ENCODE data around the gene GPX4. TPM values are rescaled to one million over a fixed set of nuclear protein-coding genes. Genes with fewer than 3 reads are reported as not detected.

The GPX4 gene
- total and polyA plus RNA-seq, 2 donors (not counting 1 experiment from before 2014, with no cell fraction given) = 213 to 317 TPM

GRCh38 chr19:1155352-1156304, 51.8 kb downstream of the GPX4 start:
- no peak overlapping the region for H3K4me3 ChIP-seq (ENCODE audit: control extremely low read depth in 1 of 5, extremely low read depth in 1 of 5, insufficient read depth in 1 of 5, low read depth in 2 of 5, low read length in 4 of 5)
- no peak overlapping the region for H3K27ac ChIP-seq (ENCODE audit: low read length in 2 of 2)
- H3K9me3 ChIP-seq (ENCODE audit: control extremely low read depth in 1 of 3, control insufficient read depth in 2 of 3, insufficient read depth in 1 of 3, low read length in 2 of 3) = no peaks in the 10 kb centered on the region
- peaks cover 72% of the 10 kb centered on the region for H3K79me2 ChIP-seq (ENCODE audit: control insufficient read depth, insufficient read depth, low read length)
- H2AFZ ChIP-seq (ENCODE audit: insufficient read depth, low read depth, low read length, poor library complexity, severe bottlenecking) = no peak overlapping the region
- ATAC-seq (ENCODE audit: low read depth) (no peak), DNase-seq (no peak)
- Mint-ChIP-seq H3K27ac (no peak overlapping the region), H3K9me3 (ENCODE audit: insufficient read depth) (no peaks in the 10 kb centered on the region), H3K4me3 (no peak overlapping the region), H3K27me3 (no peaks in the 10 kb centered on the region), H3K4me1 (no peaks in the 10 kb centered on the region)
- WGBS (ENCODE audit: insufficient coverage) = 97% methylated on average over 28 of the region's 29 CpGs
- intact Hi-C loops (cut with micrococcal nuclease) = no loop called here
- H3K9ac ChIP-seq (ENCODE audit: low read length) = no peak overlapping the region
- H3K27me3 ChIP-seq (replicated peaks in 1 of 4; ENCODE audit: control extremely low read depth in 1 of 4, control insufficient read depth in 3 of 4, insufficient read depth in 4 of 4, low read length in 3 of 4) = no peaks in the 10 kb centered on the region
- H3K4me2 ChIP-seq (replicated peaks; ENCODE audit: low read depth, low read length, poor library complexity, severe bottlenecking) = no peak overlapping the region
- peaks cover 0 to 15% of the 10 kb centered on the region in 2 experiments for H3K36me3 ChIP-seq (replicated peaks in 1 of 2; ENCODE audit: control extremely low read depth in 1 of 2, control insufficient read depth in 1 of 2, extremely low read depth in 1 of 2, insufficient read depth in 2 of 2, low read length in 1 of 2)
- H3K4me1 ChIP-seq (ENCODE audit: control insufficient read depth in 2 of 2, insufficient read depth in 2 of 2, low read length in 2 of 2) = no peaks in the 10 kb centered on the region
- no peak for TF ChIP-seq EZH2 (IDR thresholded peaks at IDR 0.05; ENCODE audit: borderline replicate concordance, insufficient read depth, low read depth, low read length, poor library complexity, severe bottlenecking)
- no peak for TF ChIP-seq CTCF (IDR thresholded peaks at IDR 0.05)
- peaks cover 75% of the 10 kb centered on the region for H4K20me1 ChIP-seq (ENCODE audit: control insufficient read depth, insufficient read depth, low read length, poor library complexity, severe bottlenecking)
- POLR2A ChIA-PET = no interaction called here
- CTCF ChIA-PET = interaction anchor here (1.0 kb wide), 1 partner anchor 42 kb away, joined by 3 read pairs; no protein-coding TSS in a partner anchor

Other genes with a start within 250 kb of the GPX4 start
- gene CFD, start 244.3 kb upstream of the GPX4 start, total RNA-seq = 0.79 and 0.87 TPM in 2 replicates
- gene CFD, start 244.3 kb upstream of the GPX4 start, polyA plus RNA-seq = 2.9 and 6.6 TPM in 2 replicates
- gene MED16, start 210.8 kb upstream of the GPX4 start, total RNA-seq = 85.0 and 88.6 TPM in 2 replicates
- gene MED16, start 210.8 kb upstream of the GPX4 start, polyA plus RNA-seq = 60.3 and 85.3 TPM in 2 replicates
- gene RNU6-9, start 210.5 kb upstream of the GPX4 start, total RNA-seq = not detected in 2 replicates
- gene RNU6-9, start 210.5 kb upstream of the GPX4 start, polyA plus RNA-seq = not detected in 2 replicates
- 165 and 176 TPM in 2 replicates for gene R3HDM4, start 190.8 kb upstream of the GPX4 start, total RNA-seq
- 168 and 185 TPM in 2 replicates for gene R3HDM4, start 190.8 kb upstream of the GPX4 start, polyA plus RNA-seq
- gene KISS1R, start 186.7 kb upstream of the GPX4 start, total RNA-seq = 0.56 and 0.79 TPM in 2 replicates
- gene KISS1R, start 186.7 kb upstream of the GPX4 start, polyA plus RNA-seq = 0.55 and 1.3 TPM in 2 replicates
- gene ARID3A, start 178.0 kb upstream of the GPX4 start, total RNA-seq = 60.5 and 66.7 TPM in 2 replicates
- gene ARID3A, start 178.0 kb upstream of the GPX4 start, polyA plus RNA-seq = 16.5 and 22.9 TPM in 2 replicates
- 50.5 and 60.5 TPM in 2 replicates for gene WDR18, start 119.6 kb upstream of the GPX4 start, total RNA-seq
- 29.6 and 48.5 TPM in 2 replicates for gene WDR18, start 119.6 kb upstream of the GPX4 start, polyA plus RNA-seq
- 0.10 and 0.42 TPM in 2 replicates for gene GRIN3B, start 103.6 kb upstream of the GPX4 start, total RNA-seq
- 0.07 and 0.10 TPM in 2 replicates for gene GRIN3B, start 103.6 kb upstream of the GPX4 start, polyA plus RNA-seq
- 373 and 377 TPM in 2 replicates for gene TMEM259, start 82.9 kb upstream of the GPX4 start, total RNA-seq
- 607 and 730 TPM in 2 replicates for gene TMEM259, start 82.9 kb upstream of the GPX4 start, polyA plus RNA-seq
- not detected in 2 replicates for gene RNU6-2, start 82.5 kb upstream of the GPX4 start, total RNA-seq
- gene RNU6-2, start 82.5 kb upstream of the GPX4 start, polyA plus RNA-seq = not detected in 2 replicates
- 186 and 198 TPM in 2 replicates for gene CNN2, start 77.4 kb upstream of the GPX4 start, total RNA-seq
- 301 and 325 TPM in 2 replicates for gene CNN2, start 77.4 kb upstream of the GPX4 start, polyA plus RNA-seq
- gene ABCA7, start 63.9 kb upstream of the GPX4 start, total RNA-seq = 192 and 206 TPM in 2 replicates
- 281 and 425 TPM in 2 replicates for gene ABCA7, start 63.9 kb upstream of the GPX4 start, polyA plus RNA-seq
- gene ARHGAP45, start 36.8 kb upstream of the GPX4 start, total RNA-seq = 490 and 523 TPM in 2 replicates
- gene ARHGAP45, start 36.8 kb upstream of the GPX4 start, polyA plus RNA-seq = 488 and 579 TPM in 2 replicates
- gene POLR2E, start 8.6 kb upstream of the GPX4 start, total RNA-seq = 103 and 106 TPM in 2 replicates
- 84.5 and 121 TPM in 2 replicates for gene POLR2E, start 8.6 kb upstream of the GPX4 start, polyA plus RNA-seq
- gene SBNO2, start 70.3 kb downstream of the GPX4 start, total RNA-seq = 83.3 and 85.9 TPM in 2 replicates
- gene SBNO2, start 70.3 kb downstream of the GPX4 start, polyA plus RNA-seq = 42.8 and 47.3 TPM in 2 replicates
- 89.9 and 91.8 TPM in 2 replicates for gene STK11, start 101.8 kb downstream of the GPX4 start, total RNA-seq
- 82.9 and 87.9 TPM in 2 replicates for gene STK11, start 101.8 kb downstream of the GPX4 start, polyA plus RNA-seq
- gene CBARP, start 134.0 kb downstream of the GPX4 start, total RNA-seq = 0.12 TPM in 1 of 2 replicates, not detected in the other
- not detected in 2 replicates for gene CBARP, start 134.0 kb downstream of the GPX4 start, polyA plus RNA-seq
- 131 and 150 TPM in 2 replicates for gene ATP5F1D, start 137.8 kb downstream of the GPX4 start, total RNA-seq
- gene ATP5F1D, start 137.8 kb downstream of the GPX4 start, polyA plus RNA-seq = 145 and 166 TPM in 2 replicates
- 97.8 and 98.5 TPM in 2 replicates for gene MIDN, start 144.6 kb downstream of the GPX4 start, total RNA-seq
- 120 and 156 TPM in 2 replicates for gene MIDN, start 144.6 kb downstream of the GPX4 start, polyA plus RNA-seq
- gene CIRBP, start 165.3 kb downstream of the GPX4 start, total RNA-seq = 643 and 648 TPM in 2 replicates
- 1,164 and 1,418 TPM in 2 replicates for gene CIRBP, start 165.3 kb downstream of the GPX4 start, polyA plus RNA-seq
- gene FAM174C, start 171.5 kb downstream of the GPX4 start, total RNA-seq = 34.5 and 41.1 TPM in 2 replicates
- gene FAM174C, start 171.5 kb downstream of the GPX4 start, polyA plus RNA-seq = 45.1 and 70.6 TPM in 2 replicates
- not detected in 2 replicates for gene EFNA2, start 181.9 kb downstream of the GPX4 start, total RNA-seq
- gene EFNA2, start 181.9 kb downstream of the GPX4 start, polyA plus RNA-seq = not detected in 2 replicates